Upper lobe of left lung (tissue), 6 donors: ENCODE results near the gene HPS1. TPM values are rescaled to one million over a fixed set of nuclear protein-coding genes. Genes with fewer than 3 reads are reported as not detected.

ENCODE experiments used
- ATAC-seq, 2 donors: fragments of 200-7000 bp; cut with Tn5 transposase; one replicate each; pipeline ENCODE4 v1.9.1; 2022; ENCODE audit warnings: mild to moderate bottlenecking in 2 of 2, moderate library complexity in 2 of 2; ENCODE audit not compliant: low FRiP score in 2 of 2
- DNase-seq, 2 donors: peaks; one replicate each; pipeline ENCODE4 v3.0.0-alpha.2; 2019 to 2020
- H3K27ac ChIP-seq, 4 donors: fragments of 200-600 bp; sonication (generic); one replicate each; pipeline ENCODE4 v1.5.1; 2016 to 2019
- H3K27me3 ChIP-seq, 4 donors: fragments of 200-600 bp; sonication (generic); one replicate each; pipeline ENCODE4 v1.5.1; 2017 to 2019
- H3K36me3 ChIP-seq, 4 donors: fragments of 200-600 bp; sonication (generic); one replicate each; pipeline ENCODE4 v1.5.1; 2016 to 2019
- H3K4me1 ChIP-seq, 4 donors: fragments of 200-600 bp; sonication (generic); one replicate each; pipeline ENCODE4 v1.5.1; 2018 to 2019
- H3K4me3 ChIP-seq, 4 donors: fragments of 200-600 bp; sonication (generic); one replicate each; pipeline ENCODE4 v1.5.1; 2017 to 2019; ENCODE audit warnings: mild to moderate bottlenecking in 2 of 4, moderate library complexity in 1 of 4
- H3K9me3 ChIP-seq, 4 donors: fragments of 200-600 bp; sonication (generic); one replicate each; pipeline ENCODE4 v1.5.1; 2018 to 2019
- CTCF ChIP-seq, 6 experiments: fragments of 450-650 bp in 4 of 6; fragments of 200-600 bp in 2 of 6; sonication (generic) in 2 of 6; IDR thresholded peaks; one replicate each; pipeline ENCODE4 v1.5.1; 2016 to 2019; ENCODE audit warnings: antibody characterized with exemption in 6 of 6
- EP300 ChIP-seq, 4 donors: sonication (generic); formaldehyde crosslinking; IDR thresholded peaks; one replicate each; pipeline ENCODE4 v1.5.1; 2017; ENCODE audit warnings: antibody characterized with exemption in 4 of 4, control low read depth in 2 of 4
- POLR2A ChIP-seq, 4 donors: fragments of 450-650 bp; IDR thresholded peaks; one replicate each; pipeline ENCODE4 v1.5.1; 2016 to 2017; ENCODE audit warnings: antibody characterized with exemption in 4 of 4, mild to moderate bottlenecking in 2 of 4
- POLR2AphosphoS5 ChIP-seq, 2 donors: sonication (generic); formaldehyde crosslinking; IDR thresholded peaks; one replicate each; pipeline ENCODE4 v1.5.1; 2017; ENCODE audit warnings: antibody characterized with exemption in 2 of 2
- WGBS, 2 donors: methylation state at CpG; one replicate each; pipeline ENCODE4 v1.1.5; 2017 to 2018; 5-methylcytosine and 5-hydroxymethylcytosine counted together
- total RNA-seq, 6 donors: library from RNA; depleted of rRNA in 4 of 6; stranded (reverse); fragments of >200 nt in 4 of 6; gene quantifications; one replicate each; pipeline versions ENCODE4 v1.1.0 to v1.2.1, GENCODE V29; 2016 to 2021
- donor health status: DM: no; HTN: no; CAD: no; lungs with moderate emphysema.
- donor health status: DM: no; HTN: yes; CAD: no; lungs with severe emphysema.

Gene HPS1
- total RNA-seq, 6 donors from 2014 or later = 45.8 to 103 (median 87.0) TPM

- Histone ChIP-seq H3K27ac (no peak overlapping the region), H3K9me3 (no peaks in the 10 kb centered on the region), H3K36me3 (peaks cover 12 to 85% (median 64%) of the 10 kb centered on the region in 4 donors), H3K4me3 (no peak overlapping the region), H3K27me3 (no peaks in the 10 kb centered on the region), H3K4me1 (no peaks in the 10 kb centered on the region)
- 98 to 100% methylated on average over 9 to 10 of the region's 10 CpGs for WGBS, 2 donors
- ATAC-seq = no peak
- TF ChIP-seq EP300 (IDR thresholded peaks at IDR 0.05) (no peak), POLR2AphosphoS5 (IDR thresholded peaks at IDR 0.05) (no peak), POLR2A (IDR thresholded peaks at IDR 0.05) (no peak), CTCF (IDR thresholded peaks at IDR 0.05) (no peak)
- DNase-seq = no peak
These were observed 24.6 kb downstream of the HPS1 start for GRCh38 chr10:98422182-98422581.

- Histone ChIP-seq H3K27me3 (no peaks in the 10 kb centered on the region), H3K4me3 (no peak overlapping the region), H3K27ac (no peak overlapping the region), H3K4me1 (peaks cover under 1 to 3% (median under 1%) of the 10 kb centered on the region in 4 donors), H3K9me3 (no peaks in the 10 kb centered on the region), H3K36me3 (peaks cover 12 to 83% (median 67%) of the 10 kb centered on the region in 4 donors)
- no peak for DNase-seq
- WGBS, 2 donors = 74 to 88% methylated on average over 9 of the region's 9 CpGs
- no peak for TF ChIP-seq EP300 (IDR thresholded peaks at IDR 0.05)
- no peak for TF ChIP-seq CTCF (IDR thresholded peaks at IDR 0.05)
- no peak for TF ChIP-seq POLR2AphosphoS5 (IDR thresholded peaks at IDR 0.05)
- no peak for TF ChIP-seq POLR2A (IDR thresholded peaks at IDR 0.05)
- ATAC-seq = no peak
These were observed 25.9 kb downstream of the HPS1 start for GRCh38 chr10:98420786-98421185.

- H3K4me1 ChIP-seq = peaks cover 8 to 13% (median 8%) of the 10 kb centered on the region in 4 donors
- WGBS, 2 donors = 91 to 94% methylated on average over 8 to 17 of the region's 17 CpGs
- H3K9me3 ChIP-seq = no peaks in the 10 kb centered on the region
- H3K4me3 ChIP-seq = no peak overlapping the region
- peak in 1 of 2 donors; percentile 18 for DNase-seq
- no peak for ATAC-seq
- H3K36me3 ChIP-seq = peaks cover 12 to 74% (median 60%) of the 10 kb centered on the region in 4 donors
- H3K27ac ChIP-seq = no peak overlapping the region
- H3K27me3 ChIP-seq = no peaks in the 10 kb centered on the region
- TF ChIP-seq POLR2A (IDR thresholded peaks at IDR 0.05) (no peak), EP300 (IDR thresholded peaks at IDR 0.05) (no peak)
These were observed 27.1 kb downstream of the HPS1 start for GRCh38 chr10:98419469-98420261.

GRCh38 chr10:98418665-98419468 lies 27.9 kb downstream of the HPS1 start:
- H3K4me1 ChIP-seq = peaks cover 15 to 21% (median 16%) of the 10 kb centered on the region in 4 donors
- DNase-seq = peak in 1 of 2 donors; percentile 47
- H3K36me3 ChIP-seq = peaks cover 12 to 66% (median 53%) of the 10 kb centered on the region in 4 donors
- H3K27ac ChIP-seq = no peak overlapping the region
- ATAC-seq = no peak
- no peaks in the 10 kb centered on the region for H3K27me3 ChIP-seq
- H3K9me3 ChIP-seq = no peaks in the 10 kb centered on the region
- no peak for TF ChIP-seq POLR2A (IDR thresholded peaks at IDR 0.05)
- no peak for TF ChIP-seq CTCF (IDR thresholded peaks at IDR 0.05)
- no peak for TF ChIP-seq POLR2AphosphoS5 (IDR thresholded peaks at IDR 0.05)
- no peak for TF ChIP-seq EP300 (IDR thresholded peaks at IDR 0.05)
- no peak overlapping the region for H3K4me3 ChIP-seq
- 82 to 87% methylated on average over 9 to 18 of the region's 18 CpGs for WGBS, 2 donors
